Measurements from ENCODE around the gene ERMN. TPM values are rescaled to one million over a fixed set of nuclear protein-coding genes. Genes with fewer than 3 reads are reported as not detected.

The ERMN gene
- total RNA-seq, 1 donor from 2014 or later, result 0.14 TPM

- Histone ChIP-seq H3K27me3 (ENCODE audit: insufficient read depth, low read length) (no peaks in the 10 kb centered on the region), H3K36me3 (ENCODE audit: insufficient read depth, low read length) (no peaks in the 10 kb centered on the region), H3K9ac (ENCODE audit: low read length) (no peak overlapping the region), H3K4me1 (ENCODE audit: insufficient read depth, low read length) (no peaks in the 10 kb centered on the region), H2AFZ (ENCODE audit: low read depth, low read length) (no peak overlapping the region), H3K4me3 (ENCODE audit: insufficient read depth, low read depth, low read length) (no peak overlapping the region), H4K20me1 (ENCODE audit: insufficient read depth, low read length) (no peaks in the 10 kb centered on the region), H3K9me3 (ENCODE audit: insufficient read depth, low read depth, low read length) (no peaks in the 10 kb centered on the region), H3K79me2 (ENCODE audit: insufficient read depth, low read length) (peaks cover 7% of the 10 kb centered on the region), H3K27ac (ENCODE audit: low read depth, low read length) (no peak overlapping the region), H3K4me2 (ENCODE audit: low read length) (no peak overlapping the region)
- no peak overlapping the region for H3K27ac Mint-ChIP-seq (ENCODE audit: unreplicated experiment)
- H3K9me3 Mint-ChIP-seq (ENCODE audit: unreplicated experiment), result no peaks in the 10 kb centered on the region
- DNase-seq (ENCODE audit: low read depth) (no peak), FAIRE-seq (no peak)
- H3K27me3 Mint-ChIP-seq (ENCODE audit: low read depth, unreplicated experiment), result no peaks in the 10 kb centered on the region
- H3K4me1 Mint-ChIP-seq (ENCODE audit: low read depth, unreplicated experiment), result no peaks in the 10 kb centered on the region
- H3K36me3 Mint-ChIP-seq (ENCODE audit: low read depth, unreplicated experiment), result no peaks in the 10 kb centered on the region
- TF ChIP-seq EZH2 (IDR thresholded peaks at IDR 0.05; ENCODE audit: insufficient read depth, low read length), result no peak
- TF ChIP-seq, protein P1, sequence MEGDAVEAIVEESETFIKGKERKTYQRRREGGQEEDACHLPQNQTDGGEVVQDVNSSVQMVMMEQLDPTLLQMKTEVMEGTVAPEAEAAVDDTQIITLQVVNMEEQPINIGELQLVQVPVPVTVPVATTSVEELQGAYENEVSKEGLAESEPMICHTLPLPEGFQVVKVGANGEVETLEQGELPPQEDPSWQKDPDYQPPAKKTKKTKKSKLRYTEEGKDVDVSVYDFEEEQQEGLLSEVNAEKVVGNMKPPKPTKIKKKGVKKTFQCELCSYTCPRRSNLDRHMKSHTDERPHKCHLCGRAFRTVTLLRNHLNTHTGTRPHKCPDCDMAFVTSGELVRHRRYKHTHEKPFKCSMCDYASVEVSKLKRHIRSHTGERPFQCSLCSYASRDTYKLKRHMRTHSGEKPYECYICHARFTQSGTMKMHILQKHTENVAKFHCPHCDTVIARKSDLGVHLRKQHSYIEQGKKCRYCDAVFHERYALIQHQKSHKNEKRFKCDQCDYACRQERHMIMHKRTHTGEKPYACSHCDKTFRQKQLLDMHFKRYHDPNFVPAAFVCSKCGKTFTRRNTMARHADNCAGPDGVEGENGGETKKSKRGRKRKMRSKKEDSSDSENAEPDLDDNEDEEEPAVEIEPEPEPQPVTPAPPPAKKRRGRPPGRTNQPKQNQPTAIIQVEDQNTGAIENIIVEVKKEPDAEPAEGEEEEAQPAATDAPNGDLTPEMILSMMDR (IDR thresholded peaks at IDR 0.05; ENCODE audit: insufficient read depth, low read depth, low read length), result no peak
- no peak overlapping the region for H3K4me3 Mint-ChIP-seq (ENCODE audit: unreplicated experiment)
These were observed 55.7 kb downstream of the ERMN start for GRCh38 chr2:157269922-157270321.

GRCh38 chr2:157269060-157269459 lies 56.6 kb downstream of the ERMN start:
- no peaks in the 10 kb centered on the region for H3K36me3 ChIP-seq (ENCODE audit: insufficient read depth, low read length)
- no peaks in the 10 kb centered on the region for H3K9me3 ChIP-seq (ENCODE audit: insufficient read depth, low read depth, low read length)
- peaks cover 7% of the 10 kb centered on the region for H3K79me2 ChIP-seq (ENCODE audit: insufficient read depth, low read length)
- FAIRE-seq (no peak), DNase-seq (ENCODE audit: low read depth) (no peak)
- H3K4me2 ChIP-seq (ENCODE audit: low read length), result no peak overlapping the region
- peaks cover under 1% of the 10 kb centered on the region for H3K4me1 Mint-ChIP-seq (ENCODE audit: low read depth, unreplicated experiment)
- H3K4me3 ChIP-seq (ENCODE audit: insufficient read depth, low read depth, low read length), result no peak overlapping the region
- H3K27ac Mint-ChIP-seq (ENCODE audit: unreplicated experiment), result no peak overlapping the region
- H3K27me3 ChIP-seq (ENCODE audit: insufficient read depth, low read length), result no peaks in the 10 kb centered on the region
- peaks cover 1% of the 10 kb centered on the region for H3K9me3 Mint-ChIP-seq (ENCODE audit: unreplicated experiment)
- H3K9ac ChIP-seq (ENCODE audit: low read length), result no peak overlapping the region
- no peak overlapping the region for H3K27ac ChIP-seq (ENCODE audit: low read depth, low read length)
- no peaks in the 10 kb centered on the region for H4K20me1 ChIP-seq (ENCODE audit: insufficient read depth, low read length)
- H2AFZ ChIP-seq (ENCODE audit: low read depth, low read length), result no peak overlapping the region
- H3K27me3 Mint-ChIP-seq (ENCODE audit: low read depth, unreplicated experiment), result no peaks in the 10 kb centered on the region
- no peaks in the 10 kb centered on the region for H3K36me3 Mint-ChIP-seq (ENCODE audit: low read depth, unreplicated experiment)
- no peak overlapping the region for H3K4me3 Mint-ChIP-seq (ENCODE audit: unreplicated experiment)
- TF ChIP-seq EZH2 (IDR thresholded peaks at IDR 0.05; ENCODE audit: insufficient read depth, low read length), result no peak
- TF ChIP-seq, protein P1 (IDR thresholded peaks at IDR 0.05; ENCODE audit: insufficient read depth, low read depth, low read length), result no peak
- no peaks in the 10 kb centered on the region for H3K4me1 ChIP-seq (ENCODE audit: insufficient read depth, low read length)

Other genes starting within 250 kb of the ERMN start
- gene GALNT5, start 68.1 kb downstream of the ERMN start, total RNA-seq, result 2.2 and 3.1 TPM in 2 replicates
- gene CYTIP, start 118.3 kb upstream of the ERMN start, total RNA-seq, result 0.12 and 0.16 TPM in 2 replicates

Measured in astrocyte (in vitro differentiated cells and primary cell).